HCT116 (cell line): ENCODE results near the gene NTNG2. TPM values are rescaled to one million over a fixed set of nuclear protein-coding genes. Genes with fewer than 3 reads are reported as not detected.

Experiments used
- ATAC-seq: fragments of 200-7000 bp; cut with Tn5 transposase; 2 replicates; pipeline ENCODE4 v1.9.1; 2020; ENCODE audit warnings: mild to moderate bottlenecking, moderate library complexity
- BruUV-seq: library from RNA; stranded (reverse); fragments of 400-500 nt; replicated peaks from 2 replicates; lab custom pipeline; 2021; lab: Mats Ljungman, UMichigan
- CTCF ChIA-PET: fragments of 300-600 bp; sonication (Branson Sonifier 250); formaldehyde crosslinking; loops from one replicate; lab custom pipeline; 2021; ENCODE audit warnings: antibody characterized with exemption; lab: Charles Lee
- POLR2A ChIA-PET: fragments of 300-600, 350-600 bp; sonication (Branson Sonifier 250); formaldehyde crosslinking; loops from one replicate; lab custom pipeline; 2021; ENCODE audit warnings: antibody characterized with exemption; lab: Charles Lee
- RAD21 ChIA-PET, 2 experiments: fragments of 300-600 bp; sonication (Branson Sonifier 250); formaldehyde crosslinking; loops; one replicate each; lab custom pipeline; 2023; ENCODE audit warnings: low total read pairs in 2 of 2; ENCODE audit not compliant: uncharacterized antibody in 2 of 2, unreplicated experiment in 2 of 2, low non-redundant PET in 1 of 2; lab: Charles Lee
- DNase-seq: peaks from one replicate; pipeline ENCODE4 v3.0.0-alpha.2; 2010; ENCODE audit warnings: low read depth, low spot score
- H2AFZ ChIP-seq: fragments of 200-600 bp; shearing (Covaris generic), sonication (generic); 2 replicates; pipeline ENCODE4 v1.6.1; 2017; ENCODE audit warnings: low read depth, mixed run types, mixed read lengths, antibody characterized with exemption, low read length; ENCODE audit not compliant: poor library complexity, severe bottlenecking
- H3K27ac ChIP-seq: 2 replicates; pipeline ENCODE4 v1.5.1; 2012; ENCODE audit warnings: low read depth, low read length
- H3K27me3 ChIP-seq: fragments of 200-600 bp; sonication (generic); 2 replicates; pipeline ENCODE4 v1.6.1; 2016; ENCODE audit warnings: mixed run types, low read length, mixed read lengths; ENCODE audit not compliant: insufficient read depth
- H3K36me3 ChIP-seq, 2 experiments: fragments of 200-500 bp in 1 of 2; fragments of 200-600 bp in 1 of 2; sonication (Bioruptor generic) in 1 of 2; sonication (generic) in 1 of 2; 2 replicates each; pipeline versions ENCODE4 v1.5.1 to v1.6.1; 2014 to 2016; ENCODE audit warnings: low read length in 2 of 2, inconsistent platforms in 1 of 2, mixed read lengths in 1 of 2, mixed run types in 1 of 2; ENCODE audit not compliant: insufficient read depth in 2 of 2, control insufficient read depth in 1 of 2
- H3K4me1 ChIP-seq, 2 experiments: fragments of 200-600 bp in 1 of 2; sonication (generic) in 1 of 2; 2 replicates each; pipeline versions ENCODE4 v1.5.1 to v1.6.1; 2012 to 2017; ENCODE audit warnings: low read length in 2 of 2, inconsistent platforms in 1 of 2, mild to moderate bottlenecking in 1 of 2, mixed read lengths in 1 of 2, mixed run types in 1 of 2, moderate library complexity in 1 of 2; ENCODE audit not compliant: insufficient read depth in 2 of 2, control insufficient read depth in 1 of 2
- H3K4me2 ChIP-seq: fragments of 200-600 bp; sonication (generic); 2 replicates; pipeline ENCODE4 v1.6.1; 2017; ENCODE audit warnings: mixed run types, low read length, mixed read lengths
- H3K4me3 ChIP-seq, 2 experiments: fragments of 200-600 bp in 1 of 2; sonication (generic) in 1 of 2; replicated peaks in 1 of 2; 2 replicates each; pipeline ENCODE4 v1.5.1; 2011 to 2016; ENCODE audit warnings: low read length in 2 of 2, control low read depth in 1 of 2, low read depth in 1 of 2, mild to moderate bottlenecking in 1 of 2, mixed read lengths in 1 of 2, mixed run types in 1 of 2
- H3K79me2 ChIP-seq: fragments of 200-600 bp; sonication (generic); 2 replicates; pipeline ENCODE4 v1.6.1; 2017; ENCODE audit warnings: mild to moderate bottlenecking, mixed run types, low read length, moderate library complexity, mixed read lengths; ENCODE audit not compliant: insufficient read depth
- H3K9ac ChIP-seq: fragments of 200-600 bp; sonication (generic); 2 replicates; pipeline ENCODE4 v1.6.1; 2016; ENCODE audit warnings: low read length, mixed read lengths
- H3K9me2 ChIP-seq: fragments of 200-600 bp; sonication (generic), shearing (Covaris generic); 2 replicates; pipeline ENCODE4 v1.6.1; 2017; ENCODE audit warnings: mixed run types, mild to moderate bottlenecking, moderate library complexity; ENCODE audit not compliant: insufficient read depth
- H3K9me3 ChIP-seq, 2 experiments: fragments of 200-500 bp in 1 of 2; fragments of 200-600 bp in 1 of 2; sonication (Bioruptor generic) in 1 of 2; sonication (generic) in 1 of 2; 2 replicates each; pipeline ENCODE4 v1.6.1; 2014 to 2017; ENCODE audit warnings: low read length in 2 of 2, mixed read lengths in 2 of 2, inconsistent platforms in 1 of 2, low read depth in 1 of 2, mild to moderate bottlenecking in 1 of 2, mixed run types in 1 of 2, moderate library complexity in 1 of 2; ENCODE audit not compliant: control insufficient read depth in 1 of 2, insufficient read depth in 1 of 2
- H4K20me1 ChIP-seq: fragments of 200-600 bp; sonication (generic), shearing (Covaris generic); 2 replicates; pipeline ENCODE4 v1.6.1; 2017; ENCODE audit warnings: mixed run types, mild to moderate bottlenecking, moderate library complexity; ENCODE audit not compliant: insufficient read depth
- ATF3 ChIP-seq: IDR thresholded peaks from 2 replicates; pipeline ENCODE4 v1.6.1; 2012
- CBX3 ChIP-seq: IDR thresholded peaks from 2 replicates; pipeline ENCODE4 v1.6.1; 2012; ENCODE audit warnings: low read depth
- CEBPB ChIP-seq: IDR thresholded peaks from 2 replicates; pipeline ENCODE4 v1.6.1; 2012; ENCODE audit warnings: low read depth
- EGR1 ChIP-seq: IDR thresholded peaks from 2 replicates; pipeline ENCODE4 v1.6.1; 2012; ENCODE audit warnings: low read depth
- FOSL1 ChIP-seq: IDR thresholded peaks from 2 replicates; pipeline ENCODE4 v1.6.1; 2012; ENCODE audit warnings: low read depth
- POLR2A ChIP-seq: IDR thresholded peaks from 2 replicates; pipeline ENCODE4 v1.7.0; 2011; ENCODE audit warnings: borderline replicate concordance; ENCODE audit not compliant: insufficient read depth, insufficient read length; ENCODE audit errors: extremely low read depth
- POLR2AphosphoS5 ChIP-seq: IDR thresholded peaks from 2 replicates; pipeline ENCODE4 v1.6.1; 2011; ENCODE audit warnings: mild to moderate bottlenecking, low read depth, low read length, moderate library complexity
- RAD21 ChIP-seq: IDR thresholded peaks from 2 replicates; pipeline ENCODE4 v1.6.1; 2012; ENCODE audit warnings: low read depth, mild to moderate bottlenecking
- SIN3A ChIP-seq: IDR thresholded peaks from 2 replicates; pipeline ENCODE4 v1.6.1; 2012; ENCODE audit warnings: low read depth
- SP1 ChIP-seq: IDR thresholded peaks from 2 replicates; pipeline ENCODE4 v1.6.1; 2012; ENCODE audit warnings: low read depth
- ZBTB33 ChIP-seq: IDR thresholded peaks from 2 replicates; pipeline ENCODE4 v1.6.1; 2011; ENCODE audit warnings: mild to moderate bottlenecking, low read length, moderate library complexity; ENCODE audit not compliant: insufficient replicate concordance; ENCODE audit errors: extremely low read depth
- ZFX ChIP-seq: fragments of 450-650 bp; IDR thresholded peaks from 2 replicates; pipeline ENCODE4 v1.6.1; 2017
- intact Hi-C: fragments of 100-400 bp; cut with micrococcal nuclease; formaldehyde crosslinking; loops from 2 replicates; pipeline ENCODE4 v1.10.0; 2022
- total RNA-seq: library from RNA; stranded (reverse); gene quantifications from one replicate; pipeline ENCODE4 v1.2.1, GENCODE V29; 2021; ENCODE audit not compliant: unreplicated experiment

Gene NTNG2
- total RNA-seq, 1 experiment from 2014 or later: 2.5 TPM

- H3K27me3 ChIP-seq: peaks cover 4% of the 10 kb centered on the region; the same call in 1 of the 2 replicates
- ChIA-PET CTCF (no interaction called here), POLR2A (no interaction called here), RAD21 (no interaction called here)
- ATAC-seq (no peak), DNase-seq (no peak)
- H3K4me3 ChIP-seq: no peak overlapping the region
- no peaks in the 10 kb centered on the region for H3K36me3 ChIP-seq
- H3K27ac ChIP-seq: no peak overlapping the region
- no peaks in the 10 kb centered on the region for H3K4me1 ChIP-seq
- H3K79me2 ChIP-seq: no peaks in the 10 kb centered on the region
- H4K20me1 ChIP-seq: no peaks in the 10 kb centered on the region
- H2AFZ ChIP-seq: no peak overlapping the region
- no peak for TF ChIP-seq ATF3
- no peaks in the 10 kb centered on the region for H3K9me3 ChIP-seq
- no peak overlapping the region for H3K9ac ChIP-seq
- intact Hi-C loops: no loop called here
- no peak overlapping the region for H3K4me2 ChIP-seq
- no TSS peak for BruUV-seq
- H3K9me2 ChIP-seq: no peaks in the 10 kb centered on the region
These were observed 29.1 kb downstream of the NTNG2 start for GRCh38 chr9:132190966-132191365.

- BruUV-seq: no TSS peak
- H3K79me2 ChIP-seq: no peaks in the 10 kb centered on the region
- no peaks in the 10 kb centered on the region for H3K36me3 ChIP-seq
- no peaks in the 10 kb centered on the region for H3K4me1 ChIP-seq
- ChIA-PET RAD21 (no interaction called here), POLR2A (no interaction called here), CTCF (no interaction called here)
- no peak for TF ChIP-seq ZFX
- TF ChIP-seq SIN3A: no peak
- no peak for TF ChIP-seq SP1
- TF ChIP-seq ZBTB33: no peak
- TF ChIP-seq EGR1: no peak
- no peak for TF ChIP-seq RAD21
- no peak for TF ChIP-seq FOSL1
- no peak for TF ChIP-seq CEBPB
- TF ChIP-seq POLR2AphosphoS5: no peak
- TF ChIP-seq CBX3: no peak
- no peak for TF ChIP-seq POLR2A
- no peaks in the 10 kb centered on the region for H3K9me3 ChIP-seq
- H3K9ac ChIP-seq: no peak overlapping the region
- intact Hi-C loops: no loop called here
- H3K27ac ChIP-seq: no peak overlapping the region
- DNase-seq (no peak), ATAC-seq (no peak)
- H3K27me3 ChIP-seq: no peaks in the 10 kb centered on the region
- no peak overlapping the region for H3K4me2 ChIP-seq
- H3K9me2 ChIP-seq: no peaks in the 10 kb centered on the region
- H3K4me3 ChIP-seq: no peak overlapping the region
- H4K20me1 ChIP-seq: no peaks in the 10 kb centered on the region
- H2AFZ ChIP-seq: no peak overlapping the region
These were observed 30.9 kb downstream of the NTNG2 start for GRCh38 chr9:132192728-132193127.
